ENCODE results near the gene ABCC10.

ABCC10 gene

GRCh38 chr6:43434943-43435342 is 7.6 kb downstream of the ABCC10 start:
- no peak overlapping the region for H3K9ac ChIP-seq (ENCODE audit: low read depth, low read length)
- no peak overlapping the region for H3K4me2 ChIP-seq (ENCODE audit: low read length)
- no peak overlapping the region for H3K4me3 ChIP-seq (ENCODE audit: low read length)
- peaks cover 16% of the 10 kb centered on the region for H3K4me1 ChIP-seq (ENCODE audit: control insufficient read depth, insufficient read depth, low read length)
- H3K27me3 ChIP-seq (ENCODE audit: control insufficient read depth, insufficient read depth, low read length): no peaks in the 10 kb centered on the region
- H3K9me3 ChIP-seq (replicated peaks; ENCODE audit: low read length): no peaks in the 10 kb centered on the region
- peaks cover 51% of the 10 kb centered on the region for H3K36me3 ChIP-seq (ENCODE audit: insufficient read depth, low read length)

GRCh38 chr6:43435682-43436437 is 8.5 kb downstream of the ABCC10 start:
- Histone ChIP-seq H3K4me2 (ENCODE audit: low read length) (peak overlapping the region; percentile 22), H3K9me3 (replicated peaks; ENCODE audit: low read length) (no peaks in the 10 kb centered on the region), H3K27me3 (ENCODE audit: control insufficient read depth, insufficient read depth, low read length) (no peaks in the 10 kb centered on the region), H3K4me1 (ENCODE audit: control insufficient read depth, insufficient read depth, low read length) (peaks cover 16% of the 10 kb centered on the region), H3K36me3 (ENCODE audit: insufficient read depth, low read length) (peaks cover 55% of the 10 kb centered on the region), H3K9ac (ENCODE audit: low read depth, low read length) (no peak overlapping the region), H3K4me3 (ENCODE audit: low read length) (no peak overlapping the region)

- H3K9me3 ChIP-seq (replicated peaks; ENCODE audit: low read length): no peaks in the 10 kb centered on the region
- H3K36me3 ChIP-seq (ENCODE audit: insufficient read depth, low read length): peaks cover 57% of the 10 kb centered on the region
- H3K4me1 ChIP-seq (ENCODE audit: control insufficient read depth, insufficient read depth, low read length): peaks cover 16% of the 10 kb centered on the region
- H3K4me3 ChIP-seq (ENCODE audit: low read length): no peak overlapping the region
- H3K27me3 ChIP-seq (ENCODE audit: control insufficient read depth, insufficient read depth, low read length): no peaks in the 10 kb centered on the region
- peak overlapping the region; percentile 22 for H3K4me2 ChIP-seq (ENCODE audit: low read length)
- peak overlapping the region; percentile 10 for H3K9ac ChIP-seq (ENCODE audit: low read depth, low read length)
Measured at GRCh38 chr6:43436577-43437282, 9.4 kb downstream of the ABCC10 start.

GRCh38 chr6:43437700-43438099 is 10.4 kb downstream of the ABCC10 start:
- Histone ChIP-seq H3K4me3 (ENCODE audit: low read length) (no peak overlapping the region), H3K27me3 (ENCODE audit: control insufficient read depth, insufficient read depth, low read length) (no peaks in the 10 kb centered on the region), H3K36me3 (ENCODE audit: insufficient read depth, low read length) (peaks cover 56% of the 10 kb centered on the region), H3K4me2 (ENCODE audit: low read length) (no peak overlapping the region), H3K9ac (ENCODE audit: low read depth, low read length) (no peak overlapping the region), H3K4me1 (ENCODE audit: control insufficient read depth, insufficient read depth, low read length) (peaks cover 16% of the 10 kb centered on the region), H3K9me3 (replicated peaks; ENCODE audit: low read length) (no peaks in the 10 kb centered on the region)

GRCh38 chr6:43442935-43443334 is 15.6 kb downstream of the ABCC10 start:
- Histone ChIP-seq H3K4me3 (ENCODE audit: low read length) (no peak overlapping the region), H3K4me1 (ENCODE audit: control insufficient read depth, insufficient read depth, low read length) (no peaks in the 10 kb centered on the region), H3K27me3 (ENCODE audit: control insufficient read depth, insufficient read depth, low read length) (no peaks in the 10 kb centered on the region), H3K4me2 (ENCODE audit: low read length) (no peak overlapping the region), H3K9me3 (replicated peaks; ENCODE audit: low read length) (no peaks in the 10 kb centered on the region), H3K9ac (ENCODE audit: low read depth, low read length) (no peak overlapping the region), H3K36me3 (ENCODE audit: insufficient read depth, low read length) (peaks cover 60% of the 10 kb centered on the region)

GRCh38 chr6:43444036-43444435 is 16.7 kb downstream of the ABCC10 start:
- Histone ChIP-seq H3K27me3 (ENCODE audit: control insufficient read depth, insufficient read depth, low read length) (no peaks in the 10 kb centered on the region), H3K4me1 (ENCODE audit: control insufficient read depth, insufficient read depth, low read length) (no peaks in the 10 kb centered on the region), H3K4me3 (ENCODE audit: low read length) (no peak overlapping the region), H3K9ac (ENCODE audit: low read depth, low read length) (no peak overlapping the region), H3K36me3 (ENCODE audit: insufficient read depth, low read length) (peaks cover 60% of the 10 kb centered on the region), H3K4me2 (ENCODE audit: low read length) (no peak overlapping the region), H3K9me3 (replicated peaks; ENCODE audit: low read length) (no peaks in the 10 kb centered on the region)

GRCh38 chr6:43444582-43444981 is 17.2 kb downstream of the ABCC10 start:
- Histone ChIP-seq H3K4me1 (ENCODE audit: control insufficient read depth, insufficient read depth, low read length) (no peaks in the 10 kb centered on the region), H3K36me3 (ENCODE audit: insufficient read depth, low read length) (peaks cover 63% of the 10 kb centered on the region), H3K27me3 (ENCODE audit: control insufficient read depth, insufficient read depth, low read length) (no peaks in the 10 kb centered on the region), H3K4me2 (ENCODE audit: low read length) (no peak overlapping the region), H3K4me3 (ENCODE audit: low read length) (no peak overlapping the region), H3K9me3 (replicated peaks; ENCODE audit: low read length) (no peaks in the 10 kb centered on the region), H3K9ac (ENCODE audit: low read depth, low read length) (no peak overlapping the region)

GRCh38 chr6:43445576-43445975 is 18.2 kb downstream of the ABCC10 start:
- H3K36me3 ChIP-seq (ENCODE audit: insufficient read depth, low read length): peaks cover 68% of the 10 kb centered on the region
- no peak overlapping the region for H3K4me3 ChIP-seq (ENCODE audit: low read length)
- no peak overlapping the region for H3K9ac ChIP-seq (ENCODE audit: low read depth, low read length)

GRCh38 chr6:43447604-43448003 is 20.3 kb downstream of the ABCC10 start:
- Histone ChIP-seq H3K9ac (ENCODE audit: low read depth, low read length) (no peak overlapping the region), H3K4me1 (ENCODE audit: control insufficient read depth, insufficient read depth, low read length) (no peaks in the 10 kb centered on the region), H3K36me3 (ENCODE audit: insufficient read depth, low read length) (peaks cover 70% of the 10 kb centered on the region), H3K4me3 (ENCODE audit: low read length) (no peak overlapping the region), H3K4me2 (ENCODE audit: low read length) (no peak overlapping the region), H3K27me3 (ENCODE audit: control insufficient read depth, insufficient read depth, low read length) (no peaks in the 10 kb centered on the region), H3K9me3 (replicated peaks; ENCODE audit: low read length) (no peaks in the 10 kb centered on the region)

More at GRCh38 chr6:43445576-43445975, 18.2 kb downstream of the ABCC10 start:
- no peaks in the 10 kb centered on the region for H3K9me3 ChIP-seq (replicated peaks; ENCODE audit: low read length)
- H3K4me2 ChIP-seq (ENCODE audit: low read length): no peak overlapping the region
- H3K4me1 ChIP-seq (ENCODE audit: control insufficient read depth, insufficient read depth, low read length): no peaks in the 10 kb centered on the region
- H3K27me3 ChIP-seq (ENCODE audit: control insufficient read depth, insufficient read depth, low read length): no peaks in the 10 kb centered on the region

GRCh38 chr6:43448916-43449315 is 21.6 kb downstream of the ABCC10 start:
- H3K9me3 ChIP-seq (replicated peaks; ENCODE audit: low read length): no peaks in the 10 kb centered on the region
- no peaks in the 10 kb centered on the region for H3K27me3 ChIP-seq (ENCODE audit: control insufficient read depth, insufficient read depth, low read length)
- no peak overlapping the region for H3K9ac ChIP-seq (ENCODE audit: low read depth, low read length)
- H3K4me3 ChIP-seq (ENCODE audit: low read length): no peak overlapping the region
- no peak overlapping the region for H3K4me2 ChIP-seq (ENCODE audit: low read length)
- H3K4me1 ChIP-seq (ENCODE audit: control insufficient read depth, insufficient read depth, low read length): no peaks in the 10 kb centered on the region
- H3K36me3 ChIP-seq (ENCODE audit: insufficient read depth, low read length): peaks cover 66% of the 10 kb centered on the region

- Histone ChIP-seq H3K4me3 (ENCODE audit: low read length) (no peak overlapping the region), H3K36me3 (ENCODE audit: insufficient read depth, low read length) (peaks cover 54% of the 10 kb centered on the region)
Measured at GRCh38 chr6:43450699-43451131, 23.4 kb downstream of the ABCC10 start.

More at GRCh38 chr6:43450699-43451131, 23.4 kb downstream of the ABCC10 start:
- H3K4me1 ChIP-seq (ENCODE audit: control insufficient read depth, insufficient read depth, low read length): peaks cover 7% of the 10 kb centered on the region
- no peak overlapping the region for H3K4me2 ChIP-seq (ENCODE audit: low read length)
- no peak overlapping the region for H3K9ac ChIP-seq (ENCODE audit: low read depth, low read length)
- no peaks in the 10 kb centered on the region for H3K9me3 ChIP-seq (replicated peaks; ENCODE audit: low read length)
- peaks cover 1% of the 10 kb centered on the region for H3K27me3 ChIP-seq (ENCODE audit: control insufficient read depth, insufficient read depth, low read length)
